Fibroblast of mammary gland (primary cell): ENCODE measurements around the gene ATP2B3.

Experiments used
- DNase-seq: peaks from one replicate; pipeline ENCODE4 v3.0.0-alpha.2; 2010; ENCODE audit warnings: low read depth
- H3K4me3 ChIP-seq: 2 replicates; pipeline ENCODE4 v1.5.1; 2011; ENCODE audit warnings: low read depth, mild to moderate bottlenecking, low read length, moderate library complexity; ENCODE audit not compliant: control insufficient read depth
- TF ChIP-seq, protein P1 (sequence below): conservative IDR thresholded peaks from 2 replicates; pipeline ENCODE4 v1.5.1; 2011; ENCODE audit warnings: low read depth, low read length, inconsistent platforms; ENCODE audit not compliant: control insufficient read depth, insufficient read depth

ATP2B3 gene

DNA sequence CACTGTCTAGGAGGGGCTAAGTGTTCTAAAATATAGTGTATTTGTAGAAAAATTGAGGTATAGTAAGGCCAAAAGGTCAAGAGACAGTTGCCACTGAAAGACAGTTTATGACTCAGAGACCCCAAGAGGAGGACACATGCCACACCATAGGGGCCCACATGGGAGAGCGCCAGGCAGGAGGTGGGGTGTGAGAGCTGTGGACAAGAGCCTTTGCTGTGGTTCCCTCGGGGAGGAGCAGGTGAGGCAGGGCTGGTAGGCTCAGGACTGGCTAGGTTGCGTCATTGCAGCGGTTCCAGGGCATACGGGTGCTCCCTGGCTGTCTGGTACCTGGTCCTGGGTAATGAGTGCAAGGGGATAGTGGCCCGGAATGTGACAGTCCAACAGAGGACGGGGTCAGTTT is 43.9 kb downstream of the ATP2B3 start:
- TF ChIP-seq, protein P1, sequence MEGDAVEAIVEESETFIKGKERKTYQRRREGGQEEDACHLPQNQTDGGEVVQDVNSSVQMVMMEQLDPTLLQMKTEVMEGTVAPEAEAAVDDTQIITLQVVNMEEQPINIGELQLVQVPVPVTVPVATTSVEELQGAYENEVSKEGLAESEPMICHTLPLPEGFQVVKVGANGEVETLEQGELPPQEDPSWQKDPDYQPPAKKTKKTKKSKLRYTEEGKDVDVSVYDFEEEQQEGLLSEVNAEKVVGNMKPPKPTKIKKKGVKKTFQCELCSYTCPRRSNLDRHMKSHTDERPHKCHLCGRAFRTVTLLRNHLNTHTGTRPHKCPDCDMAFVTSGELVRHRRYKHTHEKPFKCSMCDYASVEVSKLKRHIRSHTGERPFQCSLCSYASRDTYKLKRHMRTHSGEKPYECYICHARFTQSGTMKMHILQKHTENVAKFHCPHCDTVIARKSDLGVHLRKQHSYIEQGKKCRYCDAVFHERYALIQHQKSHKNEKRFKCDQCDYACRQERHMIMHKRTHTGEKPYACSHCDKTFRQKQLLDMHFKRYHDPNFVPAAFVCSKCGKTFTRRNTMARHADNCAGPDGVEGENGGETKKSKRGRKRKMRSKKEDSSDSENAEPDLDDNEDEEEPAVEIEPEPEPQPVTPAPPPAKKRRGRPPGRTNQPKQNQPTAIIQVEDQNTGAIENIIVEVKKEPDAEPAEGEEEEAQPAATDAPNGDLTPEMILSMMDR = no peak

DNA sequence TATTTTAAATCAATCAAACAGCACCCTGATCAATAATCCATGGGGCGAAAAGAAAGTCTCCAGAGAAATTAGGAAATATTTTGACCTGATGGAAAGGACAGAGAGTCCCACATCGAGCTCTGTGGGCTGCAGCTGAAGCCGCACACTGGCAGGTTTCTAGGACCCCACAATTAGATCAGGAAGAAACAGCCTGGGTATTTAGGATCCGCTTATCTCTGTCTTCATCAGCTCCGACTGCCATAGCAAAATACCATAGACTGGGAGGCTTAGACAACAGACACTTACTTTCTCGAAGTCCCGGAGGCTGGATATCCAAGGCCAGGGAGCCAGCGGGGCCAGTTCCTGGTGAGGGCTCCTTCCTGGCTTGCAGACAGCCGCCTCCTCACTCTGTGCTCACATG is 45.1 kb downstream of the ATP2B3 start:
- H3K4me3 ChIP-seq = no peak overlapping the region
- no peak for DNase-seq
- TF ChIP-seq, protein P1 = no peak

More for the DNA sequence above, 43.9 kb downstream of the ATP2B3 start:
- no peak overlapping the region for H3K4me3 ChIP-seq
- DNase-seq = no peak

DNA sequence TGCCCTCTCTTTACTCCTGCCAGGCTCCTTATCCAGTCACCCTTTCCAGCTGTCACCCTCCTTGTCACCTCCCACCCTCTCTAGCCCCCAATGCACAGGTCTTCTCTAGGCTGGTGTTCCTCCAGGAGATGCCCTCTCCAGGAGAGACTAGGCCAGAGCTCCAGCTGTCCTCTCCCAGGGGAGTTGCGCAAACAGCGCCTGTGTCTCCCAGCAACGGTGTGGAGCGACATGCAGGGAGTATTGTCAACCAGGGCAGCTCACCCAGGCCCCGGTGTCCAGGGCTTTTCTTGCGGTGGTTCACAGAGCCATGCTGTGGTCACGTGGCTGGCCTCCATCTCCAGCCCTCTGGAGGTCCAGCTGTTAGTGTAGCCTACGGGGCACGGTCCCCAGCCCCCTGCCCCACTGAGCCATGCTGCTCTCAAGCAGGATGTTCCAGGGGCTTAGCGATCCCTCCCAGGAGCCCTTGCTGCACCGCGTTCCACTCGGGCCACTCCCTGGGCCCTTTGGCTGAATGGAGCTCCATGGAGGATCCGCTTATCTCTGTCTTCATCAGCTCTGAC is 46.7 kb downstream of the ATP2B3 start:
- peak; percentile 8 for DNase-seq
- TF ChIP-seq, protein P1 = no peak
- H3K4me3 ChIP-seq = no peak overlapping the region

DNA sequence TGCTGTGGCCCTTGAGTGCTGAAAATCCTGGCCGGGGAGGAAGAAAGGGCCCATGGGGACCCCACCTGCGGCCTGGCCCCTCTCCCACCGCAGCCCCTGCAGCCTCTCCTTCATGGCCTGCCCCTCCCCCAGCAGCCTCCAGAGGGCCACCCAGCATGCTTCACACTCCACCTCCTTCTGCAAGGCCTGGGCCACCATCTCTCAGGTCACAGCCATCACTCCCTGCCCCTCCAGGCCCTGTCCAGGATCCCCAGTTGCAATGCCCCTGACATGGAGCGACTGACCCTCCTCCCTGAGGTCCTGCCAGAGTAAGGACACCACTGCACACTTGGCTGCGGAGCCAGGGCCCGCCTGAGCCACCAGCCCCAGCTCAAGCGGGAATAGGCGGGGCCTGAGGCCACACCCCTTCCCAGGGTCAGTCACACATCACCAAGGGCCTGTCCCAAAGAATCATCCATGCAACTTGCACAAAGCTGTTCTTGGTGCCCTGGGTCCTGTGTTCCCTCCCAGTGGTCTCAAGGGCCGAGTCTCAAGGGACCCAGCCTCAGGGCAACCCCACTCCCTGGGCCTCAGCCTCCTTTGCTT is 48.6 kb downstream of the ATP2B3 start:
- DNase-seq = no peak
- no peak overlapping the region for H3K4me3 ChIP-seq

DNA sequence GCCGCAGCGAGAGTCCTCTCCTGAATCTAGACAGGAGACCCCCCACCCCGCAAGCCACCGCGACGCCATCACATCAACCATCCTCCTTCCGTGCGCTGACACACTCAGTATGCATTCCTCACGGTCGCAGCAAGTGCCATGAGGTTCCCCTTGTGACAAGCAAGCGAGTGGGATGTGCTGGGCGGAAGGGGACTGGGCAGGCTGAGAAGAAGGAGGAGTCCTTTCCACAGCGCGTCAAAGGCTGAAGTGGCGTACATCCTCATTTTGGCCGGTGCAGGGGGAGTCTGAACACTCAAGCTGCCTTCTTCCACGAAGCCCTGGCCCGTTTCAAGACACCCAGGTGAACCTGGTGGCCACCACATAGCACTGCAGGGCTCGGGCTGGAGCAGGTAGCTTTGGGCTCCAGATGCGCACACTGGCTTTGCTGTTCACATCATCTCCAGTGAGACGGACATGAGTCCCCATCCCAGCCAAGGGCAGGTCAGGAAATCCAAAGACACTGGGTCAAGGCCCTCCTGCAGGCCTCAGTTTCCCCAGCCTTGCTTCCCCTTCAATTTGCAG is 51.1 kb downstream of the ATP2B3 start:
- no peak for DNase-seq
- H3K4me3 ChIP-seq = no peak overlapping the region
- TF ChIP-seq, protein P1 = no peak

More for the DNA sequence above, 48.6 kb downstream of the ATP2B3 start:
- TF ChIP-seq, protein P1 = no peak

DNA sequence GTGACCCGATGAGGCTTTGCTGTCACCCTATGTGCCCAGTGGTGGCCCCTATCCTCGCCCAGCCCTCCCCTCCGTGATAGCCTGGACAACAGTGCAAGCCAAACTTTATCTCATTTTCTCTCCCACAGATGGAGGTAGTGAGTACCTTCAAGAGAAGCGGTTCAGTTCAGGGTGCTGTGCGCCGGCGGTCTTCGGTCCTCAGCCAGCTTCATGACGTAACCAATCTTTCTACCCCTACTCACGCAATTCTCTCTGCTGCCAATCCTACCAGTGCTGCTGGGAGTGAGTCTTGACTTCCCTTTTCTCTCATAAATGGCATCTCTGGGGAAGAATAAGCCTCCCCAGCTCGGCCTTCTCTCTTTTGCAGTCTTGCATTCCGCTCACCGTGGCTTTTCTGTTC is 52.0 kb downstream of the ATP2B3 start:
- TF ChIP-seq, protein P1 = no peak
- DNase-seq = no peak
- H3K4me3 ChIP-seq = no peak overlapping the region
